ENCODE measurements around the gene NETO2.

- TF ChIP-seq CTCF (IDR thresholded peaks at IDR 0.05 in 8 of 11, conservative IDR thresholded peaks at IDR 0.05 in 3 of 11) (no peak), POLR2AphosphoS5 (IDR thresholded peaks at IDR 0.05) (no peak)
Observed at GRCh38 chr16:47069313-47069712, 74.4 kb downstream of the NETO2 start.
